Measurements from ENCODE around the gene SKAP1.

Gene SKAP1

GRCh38 chr17:48330421-48330820, 99.6 kb downstream of the SKAP1 start:
- DNase-seq (ENCODE audit: low read depth in 2 of 2, low spot score in 1 of 2): no peak

GRCh38 chr17:48328457-48328856, 101.6 kb downstream of the SKAP1 start:
- no peak for DNase-seq (ENCODE audit: low read depth in 2 of 2, low spot score in 1 of 2)

GRCh38 chr17:48326310-48326709, 103.7 kb downstream of the SKAP1 start:
- no peak for DNase-seq (ENCODE audit: low read depth in 2 of 2, low spot score in 1 of 2)

- DNase-seq (ENCODE audit: low read depth in 2 of 2, low spot score in 1 of 2): no peak
Observed at GRCh38 chr17:48322060-48322459, 108.0 kb downstream of the SKAP1 start.

GRCh38 chr17:48317732-48318131, 112.3 kb downstream of the SKAP1 start:
- DNase-seq (ENCODE audit: low read depth in 2 of 2, low spot score in 1 of 2): no peak

- DNase-seq (ENCODE audit: low read depth in 2 of 2, low spot score in 1 of 2): no peak
Observed at GRCh38 chr17:48314716-48315115, 115.3 kb downstream of the SKAP1 start.

- no peak for DNase-seq (ENCODE audit: low read depth in 2 of 2, low spot score in 1 of 2)
Observed at GRCh38 chr17:48313096-48313755, 116.8 kb downstream of the SKAP1 start.

- no peak for DNase-seq (ENCODE audit: low read depth in 2 of 2, low spot score in 1 of 2)
Observed at GRCh38 chr17:48311324-48311723, 118.7 kb downstream of the SKAP1 start.

- no peak for DNase-seq (ENCODE audit: low read depth in 2 of 2, low spot score in 1 of 2)
Observed at GRCh38 chr17:48310748-48311213, 119.2 kb downstream of the SKAP1 start.

- DNase-seq (ENCODE audit: low read depth in 2 of 2, low spot score in 1 of 2): no peak
Observed at GRCh38 chr17:48308581-48308980, 121.4 kb downstream of the SKAP1 start.

- DNase-seq (ENCODE audit: low read depth in 2 of 2, low spot score in 1 of 2): no peak
Observed at GRCh38 chr17:48307814-48308411, 122.1 kb downstream of the SKAP1 start.

- no peak for DNase-seq (ENCODE audit: low read depth in 2 of 2, low spot score in 1 of 2)
Observed at GRCh38 chr17:48307255-48307654, 122.8 kb downstream of the SKAP1 start.

- no peak for DNase-seq (ENCODE audit: low read depth in 2 of 2, low spot score in 1 of 2)
Observed at GRCh38 chr17:48301002-48301401, 129.0 kb downstream of the SKAP1 start.

GRCh38 chr17:48299760-48300159, 130.3 kb downstream of the SKAP1 start:
- DNase-seq (ENCODE audit: low read depth in 2 of 2, low spot score in 1 of 2): no peak

- DNase-seq (ENCODE audit: low read depth in 2 of 2, low spot score in 1 of 2): no peak
Observed at GRCh38 chr17:48297825-48298224, 132.2 kb downstream of the SKAP1 start.

- no peak for DNase-seq (ENCODE audit: low read depth in 2 of 2, low spot score in 1 of 2)
Observed at GRCh38 chr17:48296453-48296852, 133.6 kb downstream of the SKAP1 start.

- no peak for DNase-seq (ENCODE audit: low read depth in 2 of 2, low spot score in 1 of 2)
Observed at GRCh38 chr17:48295362-48296288, 134.4 kb downstream of the SKAP1 start.

- no peak for DNase-seq (ENCODE audit: low read depth in 2 of 2, low spot score in 1 of 2)
Observed at GRCh38 chr17:48294806-48295361, 135.1 kb downstream of the SKAP1 start.

GRCh38 chr17:48294020-48294805, 135.8 kb downstream of the SKAP1 start:
- DNase-seq (ENCODE audit: low read depth in 2 of 2, low spot score in 1 of 2): no peak

- DNase-seq (ENCODE audit: low read depth in 2 of 2, low spot score in 1 of 2): no peak
Observed at GRCh38 chr17:48293319-48294019, 136.5 kb downstream of the SKAP1 start.
